HL-60 (cell line): ENCODE measurements around the gene SYN1.

ENCODE experiments used
- DNase-seq, 2 experiments: peaks; one replicate each; pipeline ENCODE4 v3.0.0-alpha.2; 2010 to 2020; ENCODE audit warnings: low read depth in 1 of 2, low spot score in 1 of 2
- H3K27ac ChIP-seq: fragments of 250-450 bp; sonication (Bioruptor Pico); replicated peaks from 2 replicates; pipeline ENCODE4 v1.5.1; 2020; ENCODE audit warnings: mild to moderate bottlenecking, moderate library complexity
- H3K27me3 ChIP-seq: fragments of 250-450 bp; sonication (Bioruptor Pico); 2 replicates; pipeline ENCODE4 v1.5.1; 2021; ENCODE audit warnings: mild to moderate bottlenecking, moderate library complexity; ENCODE audit not compliant: insufficient read depth, poor library complexity, severe bottlenecking
- H3K4me3 ChIP-seq: replicated peaks from 2 replicates; pipeline ENCODE4 v1.5.1; 2011; ENCODE audit warnings: mild to moderate bottlenecking, control low read depth, low read length; ENCODE audit not compliant: insufficient read depth
- CTCF ChIP-seq: IDR thresholded peaks from one replicate; pipeline ENCODE4 v1.5.1; 2011; ENCODE audit warnings: low read length, control low read depth, inconsistent platforms; ENCODE audit not compliant: insufficient read depth
- GABPA ChIP-seq: IDR thresholded peaks from 2 replicates; pipeline ENCODE4 v1.6.1; 2012; ENCODE audit warnings: low read depth
- POLR2AphosphoS5 ChIP-seq: IDR thresholded peaks from 2 replicates; pipeline ENCODE4 v1.6.1; 2012; ENCODE audit warnings: low read depth
- REST ChIP-seq: IDR thresholded peaks from 2 replicates; pipeline ENCODE4 v1.6.1; 2012; ENCODE audit warnings: low read depth; ENCODE audit not compliant: insufficient replicate concordance
- SPI1 ChIP-seq: IDR thresholded peaks from 2 replicates; pipeline ENCODE4 v1.6.1; 2012; ENCODE audit warnings: low read depth, mild to moderate bottlenecking, borderline replicate concordance

The SYN1 gene

DNA sequence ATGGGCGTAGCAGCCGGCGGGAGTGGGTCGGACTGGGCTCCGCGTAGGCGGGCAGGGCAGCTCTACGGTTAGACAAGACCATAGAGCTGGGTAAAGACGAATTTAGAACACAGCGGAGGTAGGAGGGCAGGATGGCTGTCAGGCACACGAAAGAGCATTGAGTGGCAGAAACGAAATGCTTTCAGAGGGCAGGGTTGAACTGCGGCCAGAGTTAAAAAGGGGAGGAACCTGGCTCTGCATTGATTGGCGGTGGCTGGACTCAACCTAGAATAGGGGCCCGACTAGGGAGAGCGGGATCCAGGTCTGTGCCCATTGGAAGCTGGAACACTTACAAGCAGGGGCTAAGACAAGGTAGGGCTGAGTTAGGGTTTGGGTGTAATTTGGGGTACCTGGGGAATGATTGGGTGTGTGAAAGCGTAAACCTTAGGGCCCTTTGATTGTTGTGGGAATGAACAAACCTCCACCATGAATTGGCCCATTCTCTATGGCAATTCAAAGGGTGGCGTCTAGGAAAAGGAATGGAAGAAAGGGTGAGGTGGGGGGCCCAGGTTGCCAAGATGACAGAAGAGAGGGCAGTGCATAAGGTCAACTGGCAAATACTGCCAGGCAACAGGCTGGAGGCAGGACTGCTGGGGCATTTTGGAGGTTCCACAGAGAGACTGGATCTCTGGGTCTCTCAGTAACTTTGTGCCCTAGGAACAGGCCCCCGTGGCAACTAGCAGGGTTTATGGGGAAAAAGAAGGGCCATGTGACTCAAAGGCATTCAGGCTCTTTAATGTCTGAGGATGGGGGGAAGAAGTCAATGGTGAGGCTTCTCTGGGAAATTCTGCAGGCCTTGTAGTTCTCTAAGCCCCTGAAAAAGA, 31.6 kb upstream of the SYN1 start:
- TF ChIP-seq POLR2AphosphoS5 (no peak), SPI1 (no peak), GABPA (no peak), REST (no peak), CTCF (no peak)
- Histone ChIP-seq H3K4me3 (no peak overlapping the region), H3K27ac (peak overlapping the region; percentile 49), H3K27me3 (no peaks in the 10 kb centered on the region)
- DNase-seq: no peak

GRCh38 chrX:47650164-47651042, 30.7 kb upstream of the SYN1 start, which contains the start of gene ELK1:
TSS of gene ELK1 (minus strand) at chrX:47650563. CDS start at chrX:47641441, 9,122 bp downstream.
- H3K27me3 ChIP-seq: no peaks in the 10 kb centered on the region
- peak within 1 kb of the TSS; percentile 84 for H3K27ac ChIP-seq
- peak in 1 of 2 experiments; percentile 92 for DNase-seq
- H3K4me3 ChIP-seq: peak within 1 kb of the TSS; percentile 52
- TF ChIP-seq GABPA: no peak
- TF ChIP-seq SPI1: no peak
- no peak for TF ChIP-seq CTCF
- TF ChIP-seq POLR2AphosphoS5: peak; percentile 27; the same call in 1 of the 2 replicates
- no peak for TF ChIP-seq REST

- H3K27me3 ChIP-seq: no peaks in the 10 kb centered on the region
- H3K4me3 ChIP-seq: peak overlapping the region; percentile 52
- no peak overlapping the region; the same call in 1 of the 2 replicates for H3K27ac ChIP-seq
- no peak for TF ChIP-seq REST
- TF ChIP-seq CTCF: no peak
- TF ChIP-seq SPI1: no peak
- TF ChIP-seq GABPA: no peak
- no peak for TF ChIP-seq POLR2AphosphoS5
- no peak for DNase-seq
Measured at GRCh38 chrX:47649781-47650163, 30.1 kb upstream of the SYN1 start.
